GM13977 (cell line): ENCODE results near the gene HOXB9.

Source experiments
- DNase-seq: peaks from one replicate; pipeline ENCODE4 v3.0.0; 2012; ENCODE audit warnings: low spot score
- CTCF ChIP-seq: IDR thresholded peaks from 2 replicates; pipeline ENCODE4 v1.5.1; 2012; ENCODE audit warnings: mild to moderate bottlenecking, control low read depth; ENCODE audit not compliant: insufficient read depth; ENCODE audit errors: extremely low read depth, missing control alignments
- in situ Hi-C: fragments of 300-500 bp; cut with MboI; formaldehyde crosslinking; loops from one replicate; pipeline ENCODE4 v1.12.0; 2022; ENCODE audit warnings: low sequenced_read_pairs, low pct_unique_long_range_greater_than_20kb, mixed read lengths, inconsistent platforms; ENCODE audit not compliant: unreplicated experiment

The HOXB9 gene

GRCh38 chr17:48628649-48629410, 2.7 kb upstream of the HOXB9 start:
- no peak for TF ChIP-seq CTCF
- in situ Hi-C loops: no loop called here
- DNase-seq: no peak

GRCh38 chr17:48627623-48628521, 1.7 kb upstream of the HOXB9 start:
- DNase-seq: no peak
- no peak for TF ChIP-seq CTCF
- in situ Hi-C loops: no loop called here

GRCh38 chr17:48627118-48627597, 1.0 kb upstream of the HOXB9 start:
- no peak for TF ChIP-seq CTCF
- no peak for DNase-seq
- in situ Hi-C loops: no loop called here

GRCh38 chr17:48625495-48626244, 488 bp downstream of the HOXB9 start:
- in situ Hi-C loops: no loop called here
- peak; percentile 84 for DNase-seq
- TF ChIP-seq CTCF: no peak

- DNase-seq: peak; percentile 64
- TF ChIP-seq CTCF: no peak
- in situ Hi-C loops: no loop called here
Observed at GRCh38 chr17:48624544-48625494, 1.3 kb downstream of the HOXB9 start.
